ENCODE results near the gene SRXN1.
"Not testable (repeated sequence)": the region's sequence is repeated elsewhere in the genome, so short reads cannot be mapped to it uniquely, and the experiment has no call there.

- TF ChIP-seq POLR2A (IDR thresholded peaks at IDR 0.05; ENCODE audit: low read depth, low read length); CTCF (IDR thresholded peaks at IDR 0.05; ENCODE audit: extremely low read depth in 1 of 2, insufficient read depth in 1 of 2, low read depth in 1 of 2, low read length in 2 of 2); GATA2 (IDR thresholded peaks at IDR 0.05; ENCODE audit: insufficient read depth, insufficient read length, low read depth, low read length); MAX (IDR thresholded peaks at IDR 0.05; ENCODE audit: insufficient read depth, insufficient read length): not testable (repeated sequence)
These were observed 40.8 kb upstream of the SRXN1 start for GRCh38 chr20:693786-694185.
